ENCODE data around the gene BOD1L1.
"Not testable (repeated sequence)": the region's sequence is repeated elsewhere in the genome, so short reads cannot be mapped to it uniquely, and the experiment has no call there.

BOD1L1 gene

DNA sequence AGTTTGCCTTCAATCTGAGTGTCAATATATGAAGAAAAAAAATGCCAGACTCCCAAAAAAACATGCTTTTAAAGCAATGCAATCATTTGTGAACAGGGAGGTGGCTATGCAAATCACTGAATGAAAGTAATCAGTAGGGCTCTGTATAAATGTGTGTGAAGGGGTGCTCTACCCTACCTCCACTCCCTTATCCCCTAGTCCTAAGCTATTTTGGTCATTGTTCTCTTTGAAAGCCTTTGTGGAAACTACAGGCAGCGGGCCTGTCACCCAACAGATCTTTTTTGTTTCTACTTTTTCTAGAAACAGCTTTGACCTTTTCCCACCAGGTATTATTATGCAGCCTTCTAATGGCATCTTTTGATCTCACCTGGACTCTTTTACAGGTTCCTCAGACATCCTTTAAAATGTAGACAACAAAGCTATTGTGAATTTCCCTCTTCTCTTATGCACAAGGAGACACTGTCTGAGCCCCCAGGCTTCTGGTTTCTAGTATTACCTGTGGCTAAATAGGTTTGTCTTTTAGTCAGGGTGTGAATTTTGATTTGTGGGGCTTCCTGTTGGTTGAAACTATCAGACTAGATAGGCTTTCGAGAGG is 9.2 kb downstream of the BOD1L1 start:
- no peak for DNase-seq

DNA sequence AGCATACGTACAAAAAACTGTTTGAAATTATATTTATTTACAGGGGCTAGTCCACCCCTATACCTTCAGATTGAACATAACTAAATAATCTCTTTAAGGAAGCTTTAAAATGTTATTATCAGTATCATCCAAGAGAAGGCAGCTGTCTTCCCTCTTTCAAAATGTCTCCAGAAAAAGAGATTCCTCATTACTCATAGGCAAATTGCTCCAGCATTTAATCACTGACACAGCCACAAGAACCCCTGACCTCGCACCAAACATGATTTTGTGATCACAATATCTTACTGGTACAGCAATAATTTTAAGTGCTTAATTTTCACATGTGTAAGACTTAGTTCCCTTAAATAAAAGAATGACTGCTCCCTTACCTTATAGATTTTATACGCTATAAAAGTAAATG is 9.7 kb downstream of the BOD1L1 start:
- DNase-seq, result no peak

DNA sequence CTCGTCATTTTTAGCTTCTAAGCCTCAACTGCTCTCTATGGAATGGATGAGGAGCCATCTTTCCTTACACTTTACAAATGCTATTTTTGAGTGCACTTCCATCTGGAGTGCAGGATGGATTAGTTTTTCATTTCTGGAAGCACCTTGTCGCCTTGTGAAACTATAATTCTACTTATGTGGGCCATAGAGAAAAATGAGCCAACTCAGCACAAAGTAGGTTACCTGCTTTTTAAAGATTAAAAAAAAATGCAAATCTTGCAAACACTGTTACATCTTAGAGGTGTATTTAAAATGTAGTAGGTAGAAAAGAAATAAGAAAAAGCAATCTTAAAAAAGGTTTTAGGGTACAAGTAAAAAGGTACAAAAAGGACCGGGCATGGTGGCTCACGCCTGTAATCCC is 10.9 kb downstream of the BOD1L1 start:
- no peak for DNase-seq

DNA sequence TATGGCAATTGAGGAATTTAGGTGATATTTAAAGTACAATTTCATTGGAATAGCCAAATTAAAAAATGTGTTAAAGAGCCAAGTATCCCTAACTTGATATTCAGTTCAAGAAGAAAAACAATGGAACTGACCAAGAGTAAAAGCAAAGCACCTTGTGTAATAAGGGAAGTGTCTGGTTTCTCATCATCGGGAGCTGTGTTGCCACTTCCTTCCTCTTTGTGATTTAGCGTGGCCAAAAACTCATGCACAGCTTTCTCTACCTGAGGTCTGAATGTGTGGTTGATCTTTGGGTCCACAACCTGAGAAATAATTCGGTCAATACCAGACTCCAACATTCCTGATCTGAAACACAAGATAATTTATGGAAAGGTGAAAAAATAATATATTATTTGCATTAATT is 12.4 kb downstream of the BOD1L1 start:
- DNase-seq, result peak; percentile 29 to 61 (median 60)

DNA sequence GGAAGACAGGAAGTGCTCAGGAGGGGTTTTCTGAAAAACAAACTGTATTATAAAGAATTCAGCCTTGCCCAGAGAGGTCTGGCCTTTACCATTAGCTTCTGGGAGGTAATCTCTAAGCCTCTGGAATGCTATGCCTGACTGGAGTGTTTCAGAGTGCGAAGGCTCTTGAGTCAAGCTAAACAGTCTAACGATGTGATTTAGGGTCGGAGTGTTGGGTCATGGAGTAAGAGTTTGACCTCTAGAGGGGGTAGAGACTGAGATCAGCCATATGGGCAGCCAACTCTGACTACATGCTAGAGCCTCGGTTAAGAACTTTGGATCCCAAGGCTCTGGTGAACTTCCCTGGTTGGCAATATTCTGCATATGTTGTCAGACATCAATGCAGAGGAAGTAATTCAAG is 15.0 kb downstream of the BOD1L1 start:
- DNase-seq, result no peak

DNA sequence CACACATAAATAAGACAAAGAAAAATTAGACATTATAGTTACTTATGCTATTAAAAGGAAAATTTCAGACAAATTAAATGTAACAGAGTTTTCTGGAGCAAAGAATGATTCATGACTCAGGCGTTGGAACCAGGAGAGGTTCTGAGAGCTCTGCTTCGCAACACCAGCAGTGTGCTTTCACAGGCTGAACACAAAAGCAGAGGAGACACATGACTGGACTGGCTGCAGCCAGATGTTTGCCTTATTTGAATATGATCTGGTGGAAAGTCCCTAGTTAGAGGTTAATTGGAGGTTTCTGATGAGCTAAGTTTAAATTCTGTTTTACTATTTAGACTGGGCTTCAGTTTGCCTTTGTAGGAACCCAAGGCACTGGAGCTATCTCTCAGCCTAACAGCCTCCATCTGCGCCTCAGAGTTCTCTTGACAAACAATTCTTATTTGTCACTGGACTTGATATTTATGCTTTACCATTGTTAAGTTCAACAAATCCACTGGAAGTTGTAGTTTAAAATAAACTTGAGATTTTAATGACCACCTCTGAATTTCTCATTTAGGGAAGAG is 16.2 kb downstream of the BOD1L1 start:
- no peak for DNase-seq

DNA sequence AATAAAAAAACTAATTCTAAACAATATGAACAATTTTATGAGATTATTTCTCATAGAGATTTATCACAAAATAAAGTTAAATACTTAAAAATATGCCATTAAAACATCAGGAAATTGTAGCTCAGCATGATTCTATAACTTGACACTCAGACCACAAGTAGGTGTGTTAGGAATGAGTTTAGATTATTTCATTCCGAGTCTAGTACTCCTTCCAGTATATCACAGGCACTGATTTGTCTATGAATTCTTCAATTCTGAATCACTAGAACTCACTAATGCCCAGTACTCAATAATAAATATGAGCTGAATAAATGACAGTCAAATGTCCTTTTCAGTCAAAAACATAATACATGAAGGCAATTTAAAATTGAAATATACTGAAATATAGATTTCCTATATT is 22.2 kb downstream of the BOD1L1 start:
- no peak for DNase-seq

DNA sequence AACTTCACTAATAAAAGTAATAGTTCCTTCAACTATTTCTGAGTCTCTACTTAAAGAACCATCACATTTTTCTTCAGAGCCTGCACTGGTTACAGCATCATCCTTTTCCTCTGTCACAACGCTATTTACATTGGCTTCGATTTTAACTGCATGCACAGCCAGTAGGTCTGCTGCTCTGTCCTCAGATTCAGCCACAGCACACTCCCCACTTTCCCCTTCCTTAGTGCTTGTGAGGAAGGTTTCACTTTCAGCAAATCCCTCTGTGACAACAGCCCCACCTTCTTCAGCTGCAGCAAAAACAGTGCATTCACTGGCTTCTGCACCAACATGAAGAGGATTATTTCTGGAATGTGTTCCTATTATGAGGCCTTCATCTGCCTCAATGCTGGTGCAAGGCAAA is 25.7 kb downstream of the BOD1L1 start:
- DNase-seq, result no peak

DNA sequence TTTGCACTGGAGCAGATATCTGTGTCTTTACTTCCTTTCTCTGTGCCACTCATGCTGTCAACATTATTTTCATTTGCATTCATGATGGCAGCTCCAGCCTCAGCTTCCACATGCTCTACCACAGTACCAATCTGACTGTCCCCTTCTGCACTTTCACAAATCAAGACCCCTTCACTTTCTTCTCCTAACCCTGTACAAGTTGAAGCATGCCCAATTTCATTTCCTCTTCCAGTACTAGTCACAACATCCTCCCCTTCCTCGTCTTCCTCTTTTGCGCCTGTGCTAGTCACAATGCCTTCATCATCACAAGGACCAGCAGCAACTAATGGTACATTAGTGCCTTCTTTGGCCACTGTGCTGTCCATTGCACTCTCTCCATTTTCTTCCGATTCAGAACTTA is 26.5 kb downstream of the BOD1L1 start:
- peak; percentile 33 to 65 (median 64) for DNase-seq

DNA sequence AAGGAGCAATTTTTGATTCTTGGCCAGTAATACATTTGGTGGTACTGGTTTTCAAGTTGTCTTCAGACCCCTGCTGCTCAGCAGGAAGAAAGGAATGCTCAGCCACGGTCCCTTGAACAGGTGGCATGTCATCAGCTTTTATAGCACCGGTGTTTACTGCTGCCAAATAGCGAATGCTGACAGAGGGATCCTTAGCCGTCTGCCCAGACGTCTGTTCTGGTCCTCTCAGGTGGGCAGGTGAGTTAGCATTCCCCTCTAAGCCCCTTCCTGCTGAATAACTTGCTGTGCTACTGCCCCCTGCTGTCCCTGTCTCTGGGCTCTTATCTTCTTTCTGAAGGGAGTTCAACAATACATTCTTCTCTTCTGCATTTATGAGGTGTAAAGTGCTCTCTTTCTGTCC is 28.4 kb downstream of the BOD1L1 start:
- DNase-seq, result no peak

DNA sequence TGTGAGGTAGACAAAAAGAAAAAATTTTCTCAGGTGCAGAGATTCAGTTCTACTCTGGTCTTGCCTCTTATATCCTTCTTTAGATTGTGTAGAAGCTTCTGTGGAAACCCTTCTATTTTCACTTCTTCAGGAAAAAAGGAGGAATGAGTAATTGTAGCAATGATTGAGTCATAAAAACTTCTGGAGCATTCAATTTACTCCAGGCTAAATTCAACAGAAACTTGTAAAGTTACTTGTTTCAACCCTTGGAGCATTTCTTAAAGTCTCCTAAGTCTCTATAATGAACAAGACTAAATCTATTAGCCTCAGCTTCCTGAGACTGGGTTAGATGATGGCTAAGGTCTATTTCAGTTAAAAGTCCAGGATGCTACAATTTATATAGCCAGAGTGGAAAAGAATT is 29.9 kb downstream of the BOD1L1 start:
- no peak for DNase-seq

DNA sequence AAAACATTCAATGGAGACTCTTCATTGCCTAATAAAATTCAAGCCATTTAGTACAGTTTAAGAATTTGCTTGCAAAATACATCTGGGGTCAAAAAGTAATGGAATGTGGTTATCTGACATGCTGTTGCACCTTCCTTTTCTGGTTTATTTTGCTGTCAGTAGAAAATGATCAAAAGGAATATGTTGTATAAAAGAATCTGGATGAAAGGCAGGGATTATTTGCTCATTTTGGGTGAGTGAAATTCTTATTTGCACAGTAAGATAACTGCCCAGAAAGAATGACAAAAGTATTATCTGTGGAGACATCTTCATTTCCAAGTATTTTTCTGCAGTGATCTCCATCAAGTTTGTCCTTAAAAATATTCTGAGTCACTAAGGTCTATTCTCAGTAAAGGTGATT is 30.4 kb downstream of the BOD1L1 start:
- no peak for DNase-seq

DNA sequence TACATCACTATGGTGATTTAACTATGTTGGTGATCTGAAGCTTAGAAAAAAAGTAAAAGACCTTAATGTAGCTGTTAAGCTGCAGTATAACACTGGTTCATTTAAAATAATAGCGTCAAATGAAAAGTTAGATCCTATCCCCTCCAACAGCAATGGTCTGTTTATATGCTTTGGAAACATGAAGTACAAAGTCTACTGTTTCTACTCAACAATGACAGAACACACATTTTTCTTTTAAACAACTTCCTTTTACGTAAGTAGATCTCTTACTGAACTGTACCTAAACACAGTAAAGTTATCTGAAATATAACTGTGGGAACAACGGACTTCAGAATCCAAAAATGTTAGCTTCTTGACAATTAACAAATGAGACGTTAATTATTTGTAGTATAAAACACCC is 35.3 kb downstream of the BOD1L1 start:
- DNase-seq, result no peak

DNA sequence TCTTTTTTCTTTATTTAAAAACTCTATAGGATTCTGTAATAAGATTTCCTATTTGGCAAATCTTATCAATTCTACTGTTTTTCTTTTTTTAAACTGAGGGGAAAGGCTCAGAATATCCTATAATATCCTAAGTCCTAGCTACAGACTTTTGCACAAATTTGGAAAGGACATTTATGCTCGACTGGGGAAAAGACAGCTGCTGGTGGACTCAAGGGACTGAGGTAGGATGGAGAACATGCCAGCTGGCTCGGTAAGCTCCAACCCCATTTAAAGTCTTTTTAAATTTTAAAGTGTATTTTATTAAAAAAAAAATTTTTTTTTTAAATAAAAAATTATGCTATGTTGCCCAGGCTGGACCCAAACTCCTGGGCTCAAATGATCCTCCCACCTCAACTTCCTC is 36.8 kb downstream of the BOD1L1 start:
- no peak for DNase-seq

DNA sequence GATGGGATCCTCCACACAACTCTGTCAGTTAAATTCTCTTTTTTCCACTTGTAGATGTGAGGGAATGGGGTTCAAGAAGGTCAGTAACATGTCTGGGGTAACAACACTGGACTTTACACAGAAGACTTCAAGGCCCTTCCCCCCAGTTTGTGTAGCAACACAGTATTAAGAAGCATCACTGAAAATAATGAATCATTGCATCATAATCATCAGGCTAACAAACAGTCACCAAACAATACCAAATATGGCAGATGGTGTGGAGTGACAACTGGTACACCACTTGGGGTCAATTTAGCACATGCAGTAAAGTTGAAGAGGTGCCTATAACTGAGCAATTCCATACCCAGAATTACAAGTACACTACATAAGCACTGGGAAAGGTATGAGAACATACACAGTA is 38.6 kb downstream of the BOD1L1 start:
- DNase-seq, result no peak

DNA sequence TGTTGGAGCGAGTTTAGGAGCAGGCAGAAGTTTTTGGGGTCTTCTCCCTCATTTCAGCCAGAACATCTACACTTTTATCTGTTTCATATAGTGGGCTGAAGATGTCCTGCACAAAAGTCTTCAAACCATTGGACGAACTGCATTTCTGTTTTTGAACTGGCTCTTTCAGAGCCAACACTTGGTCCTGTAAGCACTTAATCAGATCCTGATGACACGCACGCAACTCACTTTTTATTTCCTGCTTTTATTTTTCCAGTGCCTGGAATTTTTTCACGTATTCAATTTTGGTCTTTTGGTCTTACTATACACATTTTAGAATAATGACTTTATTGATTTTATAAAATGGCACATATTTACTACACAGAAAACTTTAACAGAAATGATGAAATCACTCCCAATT is 43.0 kb downstream of the BOD1L1 start:
- no peak for DNase-seq

DNA sequence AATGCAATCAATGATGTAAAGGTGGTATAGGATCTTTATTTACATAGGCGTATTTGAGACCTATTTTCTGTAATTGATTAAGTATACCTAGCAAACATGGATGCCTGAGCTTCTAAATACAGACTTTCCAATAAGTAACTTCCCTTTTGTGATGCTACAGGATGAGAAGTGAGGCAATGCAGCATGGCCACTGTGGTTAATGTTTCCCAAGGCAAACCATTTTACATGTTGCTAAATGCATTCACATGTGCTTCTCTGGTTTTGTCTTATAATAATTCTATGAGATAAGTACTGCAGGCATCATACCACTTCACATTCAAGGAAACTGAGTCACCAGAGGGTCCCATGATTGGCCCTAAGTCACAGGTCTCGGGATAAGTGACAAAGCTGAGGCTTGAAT is 47.5 kb downstream of the BOD1L1 start:
- peak in 1 of 3 donors; percentile 5 for DNase-seq

DNA sequence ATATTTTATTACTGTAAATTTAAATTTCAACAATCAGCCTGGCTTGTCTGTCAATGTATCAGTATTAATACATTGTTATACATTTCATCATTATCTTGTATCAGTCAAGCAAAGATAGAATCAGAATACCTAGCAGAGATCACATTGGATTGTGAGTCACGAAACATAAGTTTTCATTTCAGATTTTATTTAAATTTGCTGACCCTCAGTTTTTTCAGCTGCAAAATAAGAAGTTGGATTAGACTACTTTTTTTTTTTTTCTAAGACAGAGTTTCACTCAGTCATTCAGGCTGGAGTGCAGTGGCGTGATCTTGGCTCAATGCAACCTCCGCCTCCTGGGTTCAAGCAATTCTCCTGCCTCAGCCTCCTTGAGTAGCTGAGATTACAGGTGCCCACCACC is 49.9 kb downstream of the BOD1L1 start:
- no peak for DNase-seq

DNA sequence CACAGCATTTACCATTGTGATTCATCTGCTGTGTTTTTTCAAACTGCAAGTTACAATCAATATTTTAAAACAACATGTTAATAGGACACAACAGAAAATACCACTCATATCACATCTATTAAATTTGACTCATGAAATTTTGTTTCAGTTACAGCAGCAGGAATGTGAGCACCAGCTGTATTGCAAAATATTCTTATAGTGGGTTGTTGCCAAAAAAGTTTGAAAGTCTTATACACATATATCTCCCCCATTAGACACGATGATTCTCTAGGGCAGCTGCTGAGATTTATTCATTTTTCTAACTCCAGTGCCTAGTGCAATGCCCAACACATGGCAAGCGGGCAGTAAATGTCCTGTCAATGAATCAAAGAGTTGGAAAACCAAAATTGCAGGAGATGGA is 56.6 kb downstream of the BOD1L1 start:
- DNase-seq, result no peak

DNA sequence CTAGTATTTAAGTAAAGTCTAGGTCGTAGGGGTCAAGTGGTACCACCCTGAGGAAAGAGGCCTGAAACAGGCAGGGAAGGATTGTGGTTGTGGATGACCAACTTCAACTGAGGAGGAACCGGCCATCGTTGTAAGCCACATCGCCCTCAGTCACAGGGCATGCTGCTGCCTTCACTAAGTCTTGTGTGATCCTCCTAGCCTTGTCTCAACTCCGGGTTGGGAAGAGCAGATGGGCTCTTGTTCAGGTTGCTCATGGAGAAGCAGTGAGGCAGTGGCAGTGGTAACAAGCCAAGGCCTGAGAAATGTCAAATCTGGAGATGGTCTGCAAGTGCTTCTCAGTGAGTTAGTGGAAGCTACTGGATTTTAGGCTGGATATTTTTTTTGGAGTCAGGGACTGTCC is 60.4 kb downstream of the BOD1L1 start:
- no peak for DNase-seq

DNA sequence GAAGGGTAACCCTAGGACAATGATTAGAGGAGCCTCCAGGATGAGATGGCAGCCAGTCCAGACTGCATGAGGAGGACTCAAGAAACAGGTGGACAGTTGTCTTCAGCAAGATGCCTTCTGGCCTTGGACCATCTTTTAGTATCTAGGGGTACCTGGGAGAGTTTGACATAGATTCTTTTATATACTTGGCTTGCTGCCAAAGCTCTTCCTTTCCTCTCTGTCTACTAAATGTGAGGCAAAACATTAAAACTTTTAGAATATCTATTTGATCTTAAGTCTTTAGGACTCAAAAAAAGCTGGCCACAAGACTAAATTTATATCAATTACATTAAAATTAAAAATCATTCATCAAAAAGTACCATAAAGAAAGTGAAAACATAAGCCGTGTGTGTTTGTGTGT is 64.6 kb downstream of the BOD1L1 start:
- DNase-seq, result no peak

DNA sequence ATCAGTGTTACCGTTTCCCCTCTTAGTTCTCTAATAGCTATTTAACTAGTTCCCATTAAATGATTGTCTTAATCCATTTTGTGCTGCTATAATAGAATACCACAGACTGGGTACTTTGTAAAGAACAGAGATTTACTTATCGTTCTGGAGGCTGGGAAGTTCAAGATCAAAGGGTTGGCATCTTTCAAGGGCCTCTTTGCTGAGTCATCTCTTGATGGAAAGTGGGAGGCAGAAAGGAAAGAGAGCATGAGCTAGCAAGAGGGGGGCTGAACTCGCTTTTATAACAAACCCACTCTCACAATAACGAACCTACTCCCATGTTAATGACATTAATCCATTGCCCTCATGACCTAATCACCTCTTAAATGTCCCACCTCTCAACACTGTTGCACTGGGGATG is 65.9 kb downstream of the BOD1L1 start:
- DNase-seq, result no peak

DNA sequence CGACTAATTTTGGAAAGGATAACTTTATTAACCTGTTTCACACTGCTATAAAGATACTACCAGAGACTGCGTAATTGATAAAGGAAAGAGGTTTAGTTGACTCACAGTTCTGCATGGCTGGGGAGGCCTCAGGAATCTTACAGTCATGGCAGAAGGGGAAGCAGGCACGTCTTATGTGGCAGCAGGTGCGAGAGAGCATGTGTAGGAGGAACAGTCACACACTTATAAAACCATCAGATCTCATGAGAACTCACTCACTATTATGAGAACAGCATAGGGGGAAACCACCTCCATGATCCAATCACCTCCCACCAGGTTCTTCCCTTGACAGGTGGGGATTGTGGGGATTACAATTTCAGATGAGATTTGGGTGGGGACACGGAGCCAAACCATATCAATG is 67.4 kb downstream of the BOD1L1 start:
- not testable (repeated sequence) for DNase-seq

DNA sequence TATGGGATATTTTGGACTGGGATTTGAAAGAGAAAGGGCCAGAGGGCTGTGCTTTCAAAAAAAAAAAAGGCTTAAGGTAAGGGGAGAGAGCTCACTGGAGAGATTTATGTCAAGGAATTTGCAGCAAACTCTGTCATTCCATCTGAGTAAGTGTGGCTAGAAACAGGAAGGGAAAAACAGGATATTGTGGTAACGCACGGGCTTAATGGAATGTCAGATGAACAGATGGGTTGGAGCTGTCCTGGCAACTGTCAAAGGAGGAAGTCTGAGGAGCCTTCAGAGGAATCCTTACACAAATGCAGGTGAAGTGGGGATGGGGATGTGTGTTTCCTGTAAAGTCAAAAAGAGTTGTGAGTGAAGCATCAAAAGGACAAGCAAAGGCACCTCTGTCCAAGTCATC is 68.1 kb downstream of the BOD1L1 start:
- DNase-seq, result no peak

DNA sequence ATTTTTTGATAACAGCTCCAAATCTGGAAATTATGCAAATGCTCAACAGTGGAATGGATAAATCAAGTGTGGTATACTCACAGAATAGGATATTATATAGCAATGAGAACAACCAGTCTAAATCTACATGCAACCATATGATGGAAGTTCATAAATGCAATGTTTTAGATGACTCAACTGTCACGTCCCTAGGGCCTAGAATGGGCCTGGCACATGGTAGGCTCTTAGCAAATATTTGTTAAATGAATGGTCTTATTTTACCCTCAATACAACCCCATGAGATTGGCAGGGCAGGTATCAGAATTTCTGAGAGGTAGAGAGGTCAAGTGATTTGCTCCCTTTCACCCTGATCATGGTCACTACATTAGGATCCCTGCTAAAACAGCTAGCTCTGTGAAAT is 68.6 kb downstream of the BOD1L1 start:
- no peak for DNase-seq

DNA sequence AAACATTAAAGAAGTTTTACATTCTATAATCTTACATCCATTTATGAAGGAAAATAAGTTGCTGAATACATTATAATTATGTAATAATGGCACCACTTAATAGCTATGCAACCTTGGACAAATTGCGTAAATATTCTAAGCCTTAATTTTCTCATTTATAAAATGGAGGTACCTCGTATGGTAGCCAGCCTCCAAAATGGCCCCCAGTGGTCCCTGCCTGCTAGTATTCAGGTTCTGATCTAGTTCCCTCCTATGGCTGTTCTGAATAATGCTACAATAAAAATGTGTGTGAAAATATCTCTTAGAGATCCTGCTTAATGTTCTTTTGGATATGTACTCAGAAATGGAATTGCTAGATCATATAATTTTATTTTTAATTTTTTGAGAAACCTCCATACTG is 72.2 kb downstream of the BOD1L1 start:
- DNase-seq, result no peak
